Stomach (tissue), 9 donors: ENCODE results near the gene NLRX1. TPM values are rescaled to one million over a fixed set of nuclear protein-coding genes. Genes with fewer than 3 reads are reported as not detected.
"Not testable (repeated sequence)": the region's sequence is repeated elsewhere in the genome, so short reads cannot be mapped to it uniquely, and the experiment has no call there.

ENCODE experiments used
- DNase-seq, 2 donors: peaks; one replicate each; pipeline versions ENCODE4 v3.0.0 to v3.0.0-alpha.2; 2013 to 2019
- H3K27ac ChIP-seq, 5 donors: fragments of 200-600 bp in 4 of 5; sonication (generic) in 4 of 5; one replicate each; pipeline ENCODE4 v1.5.1; 2013 to 2019; ENCODE audit warnings: mild to moderate bottlenecking in 1 of 5, moderate library complexity in 1 of 5
- H3K27me3 ChIP-seq, 3 donors: fragments of 200-600 bp; sonication (generic); one replicate each; pipeline ENCODE4 v1.5.1; 2017 to 2019; ENCODE audit warnings: mixed run types in 1 of 3
- H3K36me3 ChIP-seq, 4 donors: fragments of 200-600 bp; sonication (generic); 1 replicate in 3 of 4; 2 replicates in 1 of 4; pipeline ENCODE4 v1.5.1; 2016 to 2019
- H3K4me1 ChIP-seq, 4 donors: fragments of 200-600 bp; sonication (generic); one replicate each; pipeline ENCODE4 v1.5.1; 2016 to 2019
- H3K4me3 ChIP-seq, 4 donors: fragments of 200-600 bp; sonication (generic) in 3 of 4; one replicate each; pipeline ENCODE4 v1.5.1; 2016 to 2019; ENCODE audit warnings: mild to moderate bottlenecking in 1 of 4
- H3K9me3 ChIP-seq, 4 donors: fragments of 200-600 bp; sonication (generic); one replicate each; pipeline ENCODE4 v1.5.1; 2016 to 2019
- CTCF ChIP-seq, 7 experiments: fragments of 450-650 bp in 4 of 7; fragments of 200-600 bp in 3 of 7; sonication (generic) in 3 of 7; IDR thresholded peaks; one replicate each; pipeline ENCODE4 v1.5.1; 2016 to 2019; ENCODE audit warnings: antibody characterized with exemption in 7 of 7, control low read depth in 2 of 7, mild to moderate bottlenecking in 1 of 7
- EP300 ChIP-seq: sonication (generic); formaldehyde crosslinking; IDR thresholded peaks from one replicate; pipeline ENCODE4 v1.6.1; 2017; ENCODE audit warnings: antibody characterized with exemption
- POLR2A ChIP-seq, 4 donors: fragments of 450-650 bp; IDR thresholded peaks; one replicate each; pipeline ENCODE4 v1.6.1; 2016; ENCODE audit warnings: antibody characterized with exemption in 4 of 4, control low read depth in 2 of 4, mild to moderate bottlenecking in 1 of 4, moderate library complexity in 1 of 4
- POLR2AphosphoS5 ChIP-seq, 3 donors: sonication (generic); formaldehyde crosslinking; IDR thresholded peaks; one replicate each; pipeline ENCODE4 v1.6.1; 2016; ENCODE audit warnings: antibody characterized with exemption in 3 of 3
- WGBS, 5 donors: extraction: QIAGEN DNeasy Blood & Tissue Kit in 3 of 5; methylation state at CpG; one replicate each; pipeline versions ENCODE4 v1.1.5 to v1.1.7; 2013 to 2018; 5-methylcytosine and 5-hydroxymethylcytosine counted together
- intact Hi-C: fragments of 100-400 bp; cut with DNase I; formaldehyde crosslinking; loops from one replicate; pipeline ENCODE4 v1.15.1; 2023; ENCODE audit warnings: low total_unique reads
- polyA plus RNA-seq, 3 donors: library from polyadenylated mRNA; stranded (reverse); fragments of 200-250 nt; gene quantifications; one replicate each; pipeline ENCODE4 v1.2.3, GENCODE V29; 2013
- total RNA-seq, 5 donors: library from RNA; depleted of rRNA; stranded (reverse); fragments of >200 nt; gene quantifications; one replicate each; pipeline versions ENCODE4 v1.1.0 to v1.2.3, GENCODE V29; 2014 to 2016
- donor health status: healthy with polysubstance abuse.
- donor health status: Bipolar disorder and iron deficiency.
- donor health status: healthy.

Gene NLRX1
- total and polyA plus RNA-seq, 8 donors = 3.8 to 101 (median 12.1) TPM

GRCh38 chr11:119130662-119131061 lies 37.9 kb upstream of the NLRX1 start:
- 62 to 77% (median 68%) methylated on average over 3 of the region's 3 CpGs for WGBS, 5 donors
- H3K4me1 ChIP-seq = peaks cover 0 to 15% (median 9%) of the 10 kb centered on the region in 4 donors
- peaks cover 42 to 87% (median 80%) of the 10 kb centered on the region in 4 donors for H3K36me3 ChIP-seq
- no peaks in the 10 kb centered on the region for H3K27me3 ChIP-seq
- H3K4me3 ChIP-seq = no peak overlapping the region
- no peak for TF ChIP-seq POLR2AphosphoS5 (IDR thresholded peaks at IDR 0.05)
- no peak for TF ChIP-seq CTCF (IDR thresholded peaks at IDR 0.05)
- no peak for TF ChIP-seq POLR2A (IDR thresholded peaks at IDR 0.05)
- no peak for TF ChIP-seq EP300
- no peak for DNase-seq
- no peak overlapping the region for H3K27ac ChIP-seq
- intact Hi-C loops = no loop called here
- no peaks in the 10 kb centered on the region for H3K9me3 ChIP-seq

GRCh38 chr11:119134389-119134978 lies 34.0 kb upstream of the NLRX1 start:
- TF ChIP-seq EP300 = no peak
- TF ChIP-seq CTCF (IDR thresholded peaks at IDR 0.05) = peak in 4 of 7 experiments; percentile 18 to 43 (median 28)
- TF ChIP-seq POLR2A (IDR thresholded peaks at IDR 0.05) = no peak
- H3K4me3 ChIP-seq = no peak overlapping the region
- peaks cover 42 to 59% (median 56%) of the 10 kb centered on the region in 4 donors for H3K36me3 ChIP-seq
- H3K27ac ChIP-seq = no peak overlapping the region
- no peaks in the 10 kb centered on the region for H3K9me3 ChIP-seq
- DNase-seq = no peak
- WGBS, 5 donors = 51 to 62% (median 58%) methylated on average over 4 of the region's 4 CpGs
- no peaks in the 10 kb centered on the region for H3K4me1 ChIP-seq
- H3K27me3 ChIP-seq = no peaks in the 10 kb centered on the region
- intact Hi-C loops = no loop called here

DNA sequence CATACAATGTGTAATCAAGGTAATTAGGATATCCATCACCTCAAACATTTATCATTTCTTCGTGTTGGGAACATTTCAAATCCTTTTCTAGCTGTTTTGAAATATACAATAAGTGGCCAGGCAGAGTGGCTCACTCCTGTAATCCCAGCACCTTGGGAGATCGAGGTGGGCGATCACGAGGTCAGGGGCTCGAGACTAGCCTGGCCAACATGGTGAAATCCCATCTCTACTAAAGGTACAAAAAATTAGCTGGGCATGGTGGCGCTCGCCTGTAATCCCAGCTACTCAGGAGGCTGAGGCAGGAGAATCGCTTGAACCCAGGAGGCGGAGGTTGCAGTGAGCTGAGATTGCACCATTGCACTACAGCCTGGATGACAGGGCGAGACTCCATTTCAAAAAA lies 29.2 kb upstream of the NLRX1 start:
- intact Hi-C loops, H3K27me3 ChIP-seq, H3K4me1 ChIP-seq, H3K27ac ChIP-seq, H3K9me3 ChIP-seq, H3K4me3 ChIP-seq, DNase-seq: not testable (repeated sequence)
- 86 to 89% (median 87%) methylated on average over 10 of the region's 10 CpGs for WGBS, 5 donors
- peaks cover 7 to 11% (median 9%) of the 10 kb centered on the region in 4 donors for H3K36me3 ChIP-seq

GRCh38 chr11:119144825-119145486 lies 23.6 kb upstream of the NLRX1 start:
- H3K4me1 ChIP-seq = peaks cover 12 to 24% (median 19%) of the 10 kb centered on the region in 4 donors
- H3K4me3 ChIP-seq = no peak overlapping the region
- peaks cover 0 to 46% (median 16%) of the 10 kb centered on the region in 3 donors for H3K27me3 ChIP-seq
- 9 to 18% (median 10%) methylated on average over 7 of the region's 7 CpGs for WGBS, 5 donors
- intact Hi-C loops = no loop called here
- H3K36me3 ChIP-seq = no peaks in the 10 kb centered on the region
- no peak overlapping the region for H3K27ac ChIP-seq
- no peaks in the 10 kb centered on the region for H3K9me3 ChIP-seq
- DNase-seq = peak; percentile 69 to 88
- TF ChIP-seq CTCF (IDR thresholded peaks at IDR 0.05) = peak in 5 of 7 experiments; percentile 27 to 79 (median 67)
- no peak for TF ChIP-seq POLR2AphosphoS5 (IDR thresholded peaks at IDR 0.05)

GRCh38 chr11:119145551-119145950 lies 23.0 kb upstream of the NLRX1 start:
- Histone ChIP-seq H3K4me3 (no peak overlapping the region), H3K4me1 (peaks cover 12 to 26% (median 24%) of the 10 kb centered on the region in 4 donors), H3K36me3 (no peaks in the 10 kb centered on the region), H3K27ac (no peak overlapping the region), H3K27me3 (peaks cover 0 to 52% (median 18%) of the 10 kb centered on the region in 3 donors), H3K9me3 (no peaks in the 10 kb centered on the region)
- no peak for DNase-seq
- TF ChIP-seq EP300 (no peak), CTCF (IDR thresholded peaks at IDR 0.05) (no peak), POLR2A (IDR thresholded peaks at IDR 0.05) (no peak), POLR2AphosphoS5 (IDR thresholded peaks at IDR 0.05) (no peak)
- intact Hi-C loops = no loop called here
- WGBS, 5 donors = 26 to 61% (median 38%) methylated on average over 3 of the region's 3 CpGs
